ENCODE data around the gene INCENP. TPM values are rescaled to one million over a fixed set of nuclear protein-coding genes. Genes with fewer than 3 reads are reported as not detected.

Gene INCENP
- total and polyA plus RNA-seq, 4 donors = 2.4 to 34.4 (median 4.7) TPM

DNA sequence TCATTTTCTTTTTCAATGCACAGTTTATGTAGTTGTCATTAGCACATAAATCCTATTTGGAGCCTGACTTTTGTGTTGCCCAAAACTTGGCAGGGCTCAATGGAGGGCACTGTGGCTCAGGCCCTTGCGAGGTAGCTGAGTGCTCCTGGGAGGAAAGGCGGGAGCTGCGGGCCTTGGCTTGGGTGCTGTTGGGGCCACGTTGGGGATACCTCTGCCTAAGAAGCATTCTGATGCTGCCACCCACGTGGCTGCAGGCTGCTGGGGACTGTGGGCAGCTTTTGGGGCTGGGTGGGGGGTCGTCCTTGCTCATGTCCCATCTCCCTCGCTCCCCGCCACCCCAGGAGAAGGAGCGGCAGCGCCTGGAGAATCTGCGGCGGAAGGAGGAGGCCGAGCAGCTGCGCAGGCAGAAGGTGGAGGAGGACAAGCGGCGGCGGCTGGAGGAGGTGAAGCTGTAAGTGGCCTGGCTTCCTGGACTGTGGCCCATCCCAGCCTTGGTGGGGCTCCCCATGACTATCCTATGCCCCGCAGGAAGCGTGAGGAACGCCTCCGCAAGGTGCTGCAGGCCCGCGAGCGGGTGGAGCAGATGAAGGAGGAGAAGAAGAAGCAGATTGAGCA is 20.9 kb downstream of the INCENP start:
- no peaks in the 10 kb centered on the region for H3K4me1 ChIP-seq (ENCODE audit: control insufficient read depth in 4 of 4, insufficient read depth in 4 of 4, low read length in 3 of 4)
- H3K27ac ChIP-seq (ENCODE audit: low read depth in 1 of 2, low read length in 2 of 2) = no peak overlapping the region
- no peak overlapping the region for H3K4me3 ChIP-seq (ENCODE audit: low read depth in 1 of 3, low read length in 3 of 3)
- no peak overlapping the region for H3K9ac ChIP-seq (ENCODE audit: low read depth in 1 of 2, low read length in 2 of 2)
- DNase-seq (ENCODE audit: low spot score) = peak; percentile 21
- H3K36me3 ChIP-seq (ENCODE audit: control insufficient read depth in 4 of 4, insufficient read depth in 3 of 4, low read depth in 1 of 4, low read length in 3 of 4) = peaks cover 14 to 37% (median 25%) of the 10 kb centered on the region in 4 donors
- no peaks in the 10 kb centered on the region for H3K27me3 ChIP-seq (ENCODE audit: control insufficient read depth in 4 of 4, insufficient read depth in 4 of 4, low read length in 3 of 4)
- no peaks in the 10 kb centered on the region for H3K9me3 ChIP-seq (ENCODE audit: control insufficient read depth in 4 of 4, low read length in 3 of 4)
- 98% methylated on average over 24 of the region's 24 CpGs for WGBS
- TF ChIP-seq FOXA2 (IDR thresholded peaks at IDR 0.05) = no peak
- TF ChIP-seq SP1 (IDR thresholded peaks at IDR 0.05) = no peak
- no peak for TF ChIP-seq HNF4A (conservative IDR thresholded peaks at IDR 0.05)
- TF ChIP-seq, protein P1, sequence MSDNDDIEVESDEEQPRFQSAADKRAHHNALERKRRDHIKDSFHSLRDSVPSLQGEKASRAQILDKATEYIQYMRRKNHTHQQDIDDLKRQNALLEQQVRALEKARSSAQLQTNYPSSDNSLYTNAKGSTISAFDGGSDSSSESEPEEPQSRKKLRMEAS (IDR thresholded peaks at IDR 0.05) = no peak
- TF ChIP-seq EGR1 (IDR thresholded peaks at IDR 0.05; ENCODE audit: low read depth in 2 of 2) = no peak
- no peak for TF ChIP-seq HNF4G (IDR thresholded peaks at IDR 0.05)
- no peak for TF ChIP-seq NR2F2 (IDR thresholded peaks at IDR 0.05)
- TF ChIP-seq TAF1 (conservative IDR thresholded peaks at IDR 0.05) = no peak
- TF ChIP-seq, protein P2, sequence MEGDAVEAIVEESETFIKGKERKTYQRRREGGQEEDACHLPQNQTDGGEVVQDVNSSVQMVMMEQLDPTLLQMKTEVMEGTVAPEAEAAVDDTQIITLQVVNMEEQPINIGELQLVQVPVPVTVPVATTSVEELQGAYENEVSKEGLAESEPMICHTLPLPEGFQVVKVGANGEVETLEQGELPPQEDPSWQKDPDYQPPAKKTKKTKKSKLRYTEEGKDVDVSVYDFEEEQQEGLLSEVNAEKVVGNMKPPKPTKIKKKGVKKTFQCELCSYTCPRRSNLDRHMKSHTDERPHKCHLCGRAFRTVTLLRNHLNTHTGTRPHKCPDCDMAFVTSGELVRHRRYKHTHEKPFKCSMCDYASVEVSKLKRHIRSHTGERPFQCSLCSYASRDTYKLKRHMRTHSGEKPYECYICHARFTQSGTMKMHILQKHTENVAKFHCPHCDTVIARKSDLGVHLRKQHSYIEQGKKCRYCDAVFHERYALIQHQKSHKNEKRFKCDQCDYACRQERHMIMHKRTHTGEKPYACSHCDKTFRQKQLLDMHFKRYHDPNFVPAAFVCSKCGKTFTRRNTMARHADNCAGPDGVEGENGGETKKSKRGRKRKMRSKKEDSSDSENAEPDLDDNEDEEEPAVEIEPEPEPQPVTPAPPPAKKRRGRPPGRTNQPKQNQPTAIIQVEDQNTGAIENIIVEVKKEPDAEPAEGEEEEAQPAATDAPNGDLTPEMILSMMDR (IDR thresholded peaks at IDR 0.05; ENCODE audit: low read depth, low read length, missing input control) = no peak

DNA sequence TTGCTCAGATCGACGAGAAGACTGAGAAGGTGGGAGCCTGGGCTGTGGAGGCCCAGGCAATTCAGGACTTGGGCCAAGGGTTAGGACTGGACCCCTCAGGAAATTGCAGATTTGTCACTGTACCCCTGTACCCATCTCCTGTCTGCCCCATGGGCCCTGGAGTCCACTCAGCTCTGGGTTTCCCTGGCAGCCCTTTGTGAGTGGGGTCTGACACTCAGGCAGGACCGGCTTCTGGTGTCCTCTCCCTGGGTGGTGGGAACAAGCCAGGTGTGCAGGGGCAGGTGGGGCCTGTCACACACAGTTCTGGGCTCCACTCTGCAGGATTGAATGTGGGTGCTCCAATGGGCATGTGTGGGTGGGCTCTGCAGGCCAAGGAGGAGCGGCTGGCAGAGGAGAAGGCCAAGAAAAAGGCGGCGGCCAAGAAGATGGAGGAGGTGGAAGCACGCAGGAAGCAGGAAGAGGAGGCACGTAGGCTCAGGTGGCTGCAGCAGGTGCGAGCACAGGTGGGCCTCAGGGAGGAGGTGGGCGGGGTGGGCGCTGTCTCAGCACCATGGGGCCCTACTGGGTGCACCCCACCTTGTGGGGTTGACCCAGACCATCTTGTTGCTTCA is 21.6 kb downstream of the INCENP start:
- H3K4me1 ChIP-seq (ENCODE audit: control insufficient read depth in 4 of 4, insufficient read depth in 4 of 4, low read length in 3 of 4) = no peaks in the 10 kb centered on the region
- H3K36me3 ChIP-seq (ENCODE audit: control insufficient read depth in 4 of 4, insufficient read depth in 3 of 4, low read depth in 1 of 4, low read length in 3 of 4) = peaks cover 15 to 39% (median 29%) of the 10 kb centered on the region in 4 donors
- peak; percentile 28 for DNase-seq (ENCODE audit: low spot score)
- H3K4me3 ChIP-seq (ENCODE audit: low read depth in 1 of 3, low read length in 3 of 3) = no peak overlapping the region
- no peaks in the 10 kb centered on the region for H3K27me3 ChIP-seq (ENCODE audit: control insufficient read depth in 4 of 4, insufficient read depth in 4 of 4, low read length in 3 of 4)
- 99% methylated on average over 11 of the region's 11 CpGs for WGBS
- H3K9ac ChIP-seq (ENCODE audit: low read depth in 1 of 2, low read length in 2 of 2) = no peak overlapping the region
- H3K27ac ChIP-seq (ENCODE audit: low read depth in 1 of 2, low read length in 2 of 2) = no peak overlapping the region
- TF ChIP-seq, protein P3, sequence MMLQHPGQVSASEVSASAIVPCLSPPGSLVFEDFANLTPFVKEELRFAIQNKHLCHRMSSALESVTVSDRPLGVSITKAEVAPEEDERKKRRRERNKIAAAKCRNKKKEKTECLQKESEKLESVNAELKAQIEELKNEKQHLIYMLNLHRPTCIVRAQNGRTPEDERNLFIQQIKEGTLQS (IDR thresholded peaks at IDR 0.05) = no peak
- TF ChIP-seq, protein P2 (IDR thresholded peaks at IDR 0.05; ENCODE audit: low read depth, low read length, missing input control) = no peak
- TF ChIP-seq, protein P4, sequence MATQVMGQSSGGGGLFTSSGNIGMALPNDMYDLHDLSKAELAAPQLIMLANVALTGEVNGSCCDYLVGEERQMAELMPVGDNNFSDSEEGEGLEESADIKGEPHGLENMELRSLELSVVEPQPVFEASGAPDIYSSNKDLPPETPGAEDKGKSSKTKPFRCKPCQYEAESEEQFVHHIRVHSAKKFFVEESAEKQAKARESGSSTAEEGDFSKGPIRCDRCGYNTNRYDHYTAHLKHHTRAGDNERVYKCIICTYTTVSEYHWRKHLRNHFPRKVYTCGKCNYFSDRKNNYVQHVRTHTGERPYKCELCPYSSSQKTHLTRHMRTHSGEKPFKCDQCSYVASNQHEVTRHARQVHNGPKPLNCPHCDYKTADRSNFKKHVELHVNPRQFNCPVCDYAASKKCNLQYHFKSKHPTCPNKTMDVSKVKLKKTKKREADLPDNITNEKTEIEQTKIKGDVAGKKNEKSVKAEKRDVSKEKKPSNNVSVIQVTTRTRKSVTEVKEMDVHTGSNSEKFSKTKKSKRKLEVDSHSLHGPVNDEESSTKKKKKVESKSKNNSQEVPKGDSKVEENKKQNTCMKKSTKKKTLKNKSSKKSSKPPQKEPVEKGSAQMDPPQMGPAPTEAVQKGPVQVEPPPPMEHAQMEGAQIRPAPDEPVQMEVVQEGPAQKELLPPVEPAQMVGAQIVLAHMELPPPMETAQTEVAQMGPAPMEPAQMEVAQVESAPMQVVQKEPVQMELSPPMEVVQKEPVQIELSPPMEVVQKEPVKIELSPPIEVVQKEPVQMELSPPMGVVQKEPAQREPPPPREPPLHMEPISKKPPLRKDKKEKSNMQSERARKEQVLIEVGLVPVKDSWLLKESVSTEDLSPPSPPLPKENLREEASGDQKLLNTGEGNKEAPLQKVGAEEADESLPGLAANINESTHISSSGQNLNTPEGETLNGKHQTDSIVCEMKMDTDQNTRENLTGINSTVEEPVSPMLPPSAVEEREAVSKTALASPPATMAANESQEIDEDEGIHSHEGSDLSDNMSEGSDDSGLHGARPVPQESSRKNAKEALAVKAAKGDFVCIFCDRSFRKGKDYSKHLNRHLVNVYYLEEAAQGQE (IDR thresholded peaks at IDR 0.05) = no peak
- TF ChIP-seq JUND (IDR thresholded peaks at IDR 0.05) = no peak
- TF ChIP-seq NR2F2 (IDR thresholded peaks at IDR 0.05) = no peak
- no peak for TF ChIP-seq HNF4A (conservative IDR thresholded peaks at IDR 0.05)
- TF ChIP-seq, protein P1 (IDR thresholded peaks at IDR 0.05) = no peak
- TF ChIP-seq, protein P5, sequence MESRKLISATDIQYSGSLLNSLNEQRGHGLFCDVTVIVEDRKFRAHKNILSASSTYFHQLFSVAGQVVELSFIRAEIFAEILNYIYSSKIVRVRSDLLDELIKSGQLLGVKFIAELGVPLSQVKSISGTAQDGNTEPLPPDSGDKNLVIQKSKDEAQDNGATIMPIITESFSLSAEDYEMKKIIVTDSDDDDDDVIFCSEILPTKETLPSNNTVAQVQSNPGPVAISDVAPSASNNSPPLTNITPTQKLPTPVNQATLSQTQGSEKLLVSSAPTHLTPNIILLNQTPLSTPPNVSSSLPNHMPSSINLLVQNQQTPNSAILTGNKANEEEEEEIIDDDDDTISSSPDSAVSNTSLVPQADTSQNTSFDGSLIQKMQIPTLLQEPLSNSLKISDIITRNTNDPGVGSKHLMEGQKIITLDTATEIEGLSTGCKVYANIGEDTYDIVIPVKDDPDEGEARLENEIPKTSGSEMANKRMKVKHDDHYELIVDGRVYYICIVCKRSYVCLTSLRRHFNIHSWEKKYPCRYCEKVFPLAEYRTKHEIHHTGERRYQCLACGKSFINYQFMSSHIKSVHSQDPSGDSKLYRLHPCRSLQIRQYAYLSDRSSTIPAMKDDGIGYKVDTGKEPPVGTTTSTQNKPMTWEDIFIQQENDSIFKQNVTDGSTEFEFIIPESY (IDR thresholded peaks at IDR 0.05) = no peak
- TF ChIP-seq FOXA2 (IDR thresholded peaks at IDR 0.05) = no peak
- no peak for TF ChIP-seq HNF4G (IDR thresholded peaks at IDR 0.05)
- TF ChIP-seq FOXA1 (IDR thresholded peaks at IDR 0.05) = no peak
- no peak for TF ChIP-seq SP1 (IDR thresholded peaks at IDR 0.05)
- TF ChIP-seq RAD21 (IDR thresholded peaks at IDR 0.05) = no peak
- no peak for TF ChIP-seq RXRA (IDR thresholded peaks at IDR 0.05)
- H3K9me3 ChIP-seq (ENCODE audit: control insufficient read depth in 4 of 4, low read length in 3 of 4) = no peaks in the 10 kb centered on the region
